ENCODE results near the gene TRIM14. TPM values are rescaled to one million over a fixed set of nuclear protein-coding genes. Genes with fewer than 3 reads are reported as not detected.

The TRIM14 gene
- total RNA-seq, 2 experiments from 2014 or later: 23.5 to 23.6 TPM

- POLR2A ChIA-PET: interaction anchor here (0.6 to 3.4 kb wide), 3 partner anchors 13 to 212 kb away, joined by 3 to 28 read pairs (median 5); partner anchors contain the start of genes NANS and TBC1D2
- TF ChIP-seq, protein P1, sequence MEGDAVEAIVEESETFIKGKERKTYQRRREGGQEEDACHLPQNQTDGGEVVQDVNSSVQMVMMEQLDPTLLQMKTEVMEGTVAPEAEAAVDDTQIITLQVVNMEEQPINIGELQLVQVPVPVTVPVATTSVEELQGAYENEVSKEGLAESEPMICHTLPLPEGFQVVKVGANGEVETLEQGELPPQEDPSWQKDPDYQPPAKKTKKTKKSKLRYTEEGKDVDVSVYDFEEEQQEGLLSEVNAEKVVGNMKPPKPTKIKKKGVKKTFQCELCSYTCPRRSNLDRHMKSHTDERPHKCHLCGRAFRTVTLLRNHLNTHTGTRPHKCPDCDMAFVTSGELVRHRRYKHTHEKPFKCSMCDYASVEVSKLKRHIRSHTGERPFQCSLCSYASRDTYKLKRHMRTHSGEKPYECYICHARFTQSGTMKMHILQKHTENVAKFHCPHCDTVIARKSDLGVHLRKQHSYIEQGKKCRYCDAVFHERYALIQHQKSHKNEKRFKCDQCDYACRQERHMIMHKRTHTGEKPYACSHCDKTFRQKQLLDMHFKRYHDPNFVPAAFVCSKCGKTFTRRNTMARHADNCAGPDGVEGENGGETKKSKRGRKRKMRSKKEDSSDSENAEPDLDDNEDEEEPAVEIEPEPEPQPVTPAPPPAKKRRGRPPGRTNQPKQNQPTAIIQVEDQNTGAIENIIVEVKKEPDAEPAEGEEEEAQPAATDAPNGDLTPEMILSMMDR (IDR thresholded peaks at IDR 0.05): no peak
These were observed 75.1 kb downstream of the TRIM14 start for GRCh38 chr9:98043915-98044314.

GRCh38 chr9:98040212-98040611 lies 78.8 kb downstream of the TRIM14 start:
- H3K4me3 Mint-ChIP-seq: no peak overlapping the region
- TF ChIP-seq, protein P1 (IDR thresholded peaks at IDR 0.05): no peak
- no peaks in the 10 kb centered on the region for H3K9me3 Mint-ChIP-seq
- Histone ChIP-seq H3K4me3 (ENCODE audit: low read length) (no peak overlapping the region), H3K9me3 (ENCODE audit: control insufficient read depth in 1 of 2, insufficient read depth in 1 of 2, low read length in 2 of 2) (no peaks in the 10 kb centered on the region), H3K36me3 (ENCODE audit: insufficient read depth, low read length) (no peaks in the 10 kb centered on the region), H3K4me1 (ENCODE audit: insufficient read depth, low read length) (peaks cover 6% of the 10 kb centered on the region), H3K27ac (ENCODE audit: low read depth in 1 of 2, low read length in 2 of 2) (no peak overlapping the region), H3K27me3 (ENCODE audit: control insufficient read depth in 1 of 2, insufficient read depth in 2 of 2, low read length in 2 of 2) (no peaks in the 10 kb centered on the region)
- POLR2A ChIA-PET: interaction anchor here (0.6 kb wide), 1 partner anchor 17 kb away, joined by 3 read pairs; no protein-coding TSS in a partner anchor
- ATAC-seq (ENCODE audit: poor library complexity): no peak
- DNase-seq: no peak
- no peak overlapping the region for H3K27ac Mint-ChIP-seq
- CTCF ChIA-PET: no interaction called here
- H3K27me3 Mint-ChIP-seq: no peaks in the 10 kb centered on the region
- intact Hi-C loops (cut with DNase I, micrococcal nuclease): no loop called here
- H3K36me3 Mint-ChIP-seq (ENCODE audit: low read depth): no peaks in the 10 kb centered on the region
- H3K4me1 Mint-ChIP-seq (ENCODE audit: low read depth): peaks cover 4% of the 10 kb centered on the region

More at GRCh38 chr9:98043915-98044314, 75.1 kb downstream of the TRIM14 start:
- Histone ChIP-seq H3K4me1 (ENCODE audit: insufficient read depth, low read length) (peaks cover 17% of the 10 kb centered on the region), H3K27me3 (ENCODE audit: control insufficient read depth in 1 of 2, insufficient read depth in 2 of 2, low read length in 2 of 2) (no peaks in the 10 kb centered on the region), H3K27ac (ENCODE audit: low read depth in 1 of 2, low read length in 2 of 2) (no peak overlapping the region), H3K36me3 (ENCODE audit: insufficient read depth, low read length) (no peaks in the 10 kb centered on the region), H3K4me3 (ENCODE audit: low read length) (no peak overlapping the region), H3K9me3 (ENCODE audit: control insufficient read depth in 1 of 2, insufficient read depth in 1 of 2, low read length in 2 of 2) (no peaks in the 10 kb centered on the region)
- H3K9me3 Mint-ChIP-seq: no peaks in the 10 kb centered on the region
- no peak overlapping the region for H3K4me3 Mint-ChIP-seq
- no peaks in the 10 kb centered on the region for H3K36me3 Mint-ChIP-seq (ENCODE audit: low read depth)
- no peak overlapping the region for H3K27ac Mint-ChIP-seq
- peaks cover 24% of the 10 kb centered on the region for H3K4me1 Mint-ChIP-seq (ENCODE audit: low read depth)
- no peaks in the 10 kb centered on the region for H3K27me3 Mint-ChIP-seq
- CTCF ChIA-PET: interaction anchor here (0.7 to 3.2 kb wide), 3 partner anchors 61 to 161 kb away, joined by 3 to 19 read pairs (median 5); partner anchors contain the start of genes ANP32B and TRMO
- intact Hi-C loops (cut with DNase I, micrococcal nuclease): no loop called here
- DNase-seq: no peak
- no peak for ATAC-seq (ENCODE audit: poor library complexity)

DNA sequence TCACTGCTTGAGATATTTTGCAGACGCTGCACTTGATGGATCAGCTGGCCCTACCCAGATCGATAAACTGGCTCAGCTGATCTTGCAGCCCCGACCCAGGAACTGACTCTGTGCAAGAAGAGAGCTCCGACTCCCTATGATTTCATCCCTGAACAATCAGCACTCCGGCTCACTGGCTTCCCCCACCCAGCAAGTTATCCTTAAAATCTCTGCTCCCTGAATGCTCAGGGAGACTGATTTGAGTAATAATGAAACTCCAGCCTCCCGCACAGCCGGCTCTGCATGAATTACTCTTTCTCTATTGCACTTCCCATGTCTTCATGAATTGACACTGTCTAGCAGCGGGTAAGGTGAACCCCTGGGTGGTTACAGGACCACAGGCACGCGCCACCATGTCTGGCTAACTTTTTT lies 79.4 kb downstream of the TRIM14 start:
- no peaks in the 10 kb centered on the region for H3K9me3 Mint-ChIP-seq
- DNase-seq (no peak), ATAC-seq (ENCODE audit: poor library complexity) (no peak)
- CTCF ChIA-PET: no interaction called here
- TF ChIP-seq, protein P1 (IDR thresholded peaks at IDR 0.05): no peak
- H3K4me3 Mint-ChIP-seq: no peak overlapping the region
- H3K27me3 Mint-ChIP-seq: no peaks in the 10 kb centered on the region
- H3K36me3 Mint-ChIP-seq (ENCODE audit: low read depth): no peaks in the 10 kb centered on the region
- H3K9me3 ChIP-seq (ENCODE audit: control insufficient read depth in 1 of 2, insufficient read depth in 1 of 2, low read length in 2 of 2): no peaks in the 10 kb centered on the region
- POLR2A ChIA-PET: interaction anchor here (1.5 kb wide), 1 partner anchor 18 kb away, joined by 5 read pairs; the partner anchor contains the start of gene NANS
- H3K4me1 Mint-ChIP-seq (ENCODE audit: low read depth): peaks cover 4% of the 10 kb centered on the region
- H3K36me3 ChIP-seq (ENCODE audit: insufficient read depth, low read length): no peaks in the 10 kb centered on the region
- H3K27me3 ChIP-seq (ENCODE audit: control insufficient read depth in 1 of 2, insufficient read depth in 2 of 2, low read length in 2 of 2): no peaks in the 10 kb centered on the region
- no peak overlapping the region for H3K27ac Mint-ChIP-seq
- H3K4me1 ChIP-seq (ENCODE audit: insufficient read depth, low read length): peaks cover 4% of the 10 kb centered on the region
- H3K4me3 ChIP-seq (ENCODE audit: low read length): no peak overlapping the region
- H3K27ac ChIP-seq (ENCODE audit: low read depth in 1 of 2, low read length in 2 of 2): no peak overlapping the region
- intact Hi-C loops (cut with DNase I, micrococcal nuclease): loop anchor here in 1 of 2 experiments (10.0 kb wide), 1 partner anchor 235 kb away; no protein-coding TSS in a partner anchor

Measured in CD4-positive, alpha-beta T cell (primary cell).